Activated naive CD8-positive, alpha-beta T cell treated with anti-CD3 and anti-CD28 coated beads, Interleukin-2, amount 50 U/mL, for 24 hours (primary cell): Measurements from ENCODE around the gene NUPR1.

Source experiments
- ATAC-seq: fragments of 150-1000 bp; cut with Tn5 transposase; one replicate; pipeline ENCODE4 v1.10.0; 2021
- DNase-seq: peaks from one replicate; pipeline ENCODE4 v3.0.0; 2021
- H3K27ac Mint-ChIP-seq: one replicate; pipeline ENCODE4 v1.8.0; 2021; ENCODE audit warnings: mild to moderate bottlenecking, mixed read lengths
- H3K27me3 Mint-ChIP-seq: one replicate; pipeline ENCODE4 v1.8.0; 2021; ENCODE audit warnings: mixed read lengths
- H3K36me3 Mint-ChIP-seq: one replicate; pipeline ENCODE4 v1.8.0; 2021; ENCODE audit warnings: low read depth, mixed read lengths
- H3K4me1 Mint-ChIP-seq: one replicate; pipeline ENCODE4 v1.8.0; 2021; ENCODE audit warnings: mixed read lengths
- H3K4me3 Mint-ChIP-seq: one replicate; pipeline ENCODE4 v1.8.0; 2021; ENCODE audit warnings: mild to moderate bottlenecking, moderate library complexity, mixed read lengths
- H3K9me3 Mint-ChIP-seq: one replicate; pipeline ENCODE4 v1.8.0; 2021; ENCODE audit warnings: mixed read lengths

The NUPR1 gene

GRCh38 chr16:28524681-28525171 is 14.0 kb downstream of the NUPR1 start:
- no peak for ATAC-seq

GRCh38 chr16:28522792-28523191 is 16.0 kb downstream of the NUPR1 start:
- Mint-ChIP-seq H3K4me1 (peaks cover 3% of the 10 kb centered on the region), H3K27ac (no peak overlapping the region), H3K4me3 (no peak overlapping the region), H3K27me3 (no peaks in the 10 kb centered on the region), H3K9me3 (no peaks in the 10 kb centered on the region), H3K36me3 (no peaks in the 10 kb centered on the region)
- ATAC-seq (no peak), DNase-seq (no peak)

More at GRCh38 chr16:28524681-28525171, 14.0 kb downstream of the NUPR1 start:
- no peaks in the 10 kb centered on the region for H3K27me3 Mint-ChIP-seq
- no peak overlapping the region for H3K27ac Mint-ChIP-seq
- no peak overlapping the region for H3K4me3 Mint-ChIP-seq
- no peaks in the 10 kb centered on the region for H3K9me3 Mint-ChIP-seq
- DNase-seq, result no peak
- peaks cover 3% of the 10 kb centered on the region for H3K4me1 Mint-ChIP-seq
- no peaks in the 10 kb centered on the region for H3K36me3 Mint-ChIP-seq

GRCh38 chr16:28521436-28521835 is 17.3 kb downstream of the NUPR1 start:
- no peak for ATAC-seq
- Mint-ChIP-seq H3K4me3 (no peak overlapping the region), H3K27ac (no peak overlapping the region), H3K36me3 (no peaks in the 10 kb centered on the region), H3K9me3 (no peaks in the 10 kb centered on the region), H3K4me1 (peaks cover 3% of the 10 kb centered on the region), H3K27me3 (no peaks in the 10 kb centered on the region)
- no peak for DNase-seq

- Mint-ChIP-seq H3K4me3 (no peak overlapping the region), H3K27ac (no peak overlapping the region), H3K36me3 (no peaks in the 10 kb centered on the region), H3K27me3 (no peaks in the 10 kb centered on the region), H3K9me3 (no peaks in the 10 kb centered on the region), H3K4me1 (peaks cover 3% of the 10 kb centered on the region)
- DNase-seq (no peak), ATAC-seq (no peak)
Measured at GRCh38 chr16:28520672-28521071, 18.1 kb downstream of the NUPR1 start.

GRCh38 chr16:28514246-28514645 is 24.5 kb downstream of the NUPR1 start:
- Mint-ChIP-seq H3K27ac (no peak overlapping the region), H3K36me3 (no peaks in the 10 kb centered on the region), H3K4me1 (no peaks in the 10 kb centered on the region), H3K9me3 (no peaks in the 10 kb centered on the region), H3K27me3 (no peaks in the 10 kb centered on the region), H3K4me3 (no peak overlapping the region)
- ATAC-seq (no peak), DNase-seq (no peak)

GRCh38 chr16:28513484-28514181 is 25.1 kb downstream of the NUPR1 start:
- ATAC-seq (no peak), DNase-seq (no peak)
- Mint-ChIP-seq H3K4me1 (no peaks in the 10 kb centered on the region), H3K27me3 (no peaks in the 10 kb centered on the region), H3K4me3 (no peak overlapping the region), H3K36me3 (no peaks in the 10 kb centered on the region), H3K9me3 (no peaks in the 10 kb centered on the region), H3K27ac (no peak overlapping the region)

- DNase-seq (no peak), ATAC-seq (no peak)
- H3K27ac Mint-ChIP-seq, result no peak overlapping the region
- no peaks in the 10 kb centered on the region for H3K36me3 Mint-ChIP-seq
- no peaks in the 10 kb centered on the region for H3K27me3 Mint-ChIP-seq
- no peaks in the 10 kb centered on the region for H3K9me3 Mint-ChIP-seq
- peaks cover 14% of the 10 kb centered on the region for H3K4me1 Mint-ChIP-seq
- no peak overlapping the region for H3K4me3 Mint-ChIP-seq
Measured at GRCh38 chr16:28511801-28512789, 26.7 kb downstream of the NUPR1 start.

- H3K27me3 Mint-ChIP-seq, result no peaks in the 10 kb centered on the region
Measured at GRCh38 chr16:28511031-28511430, 27.7 kb downstream of the NUPR1 start.

GRCh38 chr16:28505489-28506137 is 33.2 kb downstream of the NUPR1 start:
- H3K27ac Mint-ChIP-seq, result no peak overlapping the region
- no peak for DNase-seq
- H3K36me3 Mint-ChIP-seq, result no peaks in the 10 kb centered on the region
- no peak overlapping the region for H3K4me3 Mint-ChIP-seq
- no peak for ATAC-seq
- no peaks in the 10 kb centered on the region for H3K9me3 Mint-ChIP-seq
- H3K4me1 Mint-ChIP-seq, result peaks cover 24% of the 10 kb centered on the region
- H3K27me3 Mint-ChIP-seq, result no peaks in the 10 kb centered on the region

More at GRCh38 chr16:28511031-28511430, 27.7 kb downstream of the NUPR1 start:
- no peak for DNase-seq
- peaks cover 23% of the 10 kb centered on the region for H3K4me1 Mint-ChIP-seq
- H3K36me3 Mint-ChIP-seq, result no peaks in the 10 kb centered on the region
- no peak for ATAC-seq
- H3K4me3 Mint-ChIP-seq, result no peak overlapping the region
- H3K9me3 Mint-ChIP-seq, result no peaks in the 10 kb centered on the region
- H3K27ac Mint-ChIP-seq, result no peak overlapping the region

GRCh38 chr16:28504707-28505404 is 33.9 kb downstream of the NUPR1 start:
- Mint-ChIP-seq H3K4me1 (peaks cover 28% of the 10 kb centered on the region), H3K9me3 (no peaks in the 10 kb centered on the region), H3K27me3 (no peaks in the 10 kb centered on the region), H3K4me3 (no peak overlapping the region), H3K36me3 (no peaks in the 10 kb centered on the region), H3K27ac (no peak overlapping the region)
- DNase-seq (no peak), ATAC-seq (no peak)

GRCh38 chr16:28503470-28504259 is 35.1 kb downstream of the NUPR1 start:
- H3K4me1 Mint-ChIP-seq, result peaks cover 28% of the 10 kb centered on the region
- ATAC-seq, result no peak
- no peak overlapping the region for H3K4me3 Mint-ChIP-seq
- no peaks in the 10 kb centered on the region for H3K9me3 Mint-ChIP-seq
- no peaks in the 10 kb centered on the region for H3K36me3 Mint-ChIP-seq
- H3K27ac Mint-ChIP-seq, result no peak overlapping the region
- DNase-seq, result no peak
- H3K27me3 Mint-ChIP-seq, result no peaks in the 10 kb centered on the region

GRCh38 chr16:28502290-28502689 is 36.5 kb downstream of the NUPR1 start:
- no peak for ATAC-seq
- no peak overlapping the region for H3K27ac Mint-ChIP-seq
- no peaks in the 10 kb centered on the region for H3K27me3 Mint-ChIP-seq
- no peaks in the 10 kb centered on the region for H3K36me3 Mint-ChIP-seq
- no peak for DNase-seq
- H3K4me3 Mint-ChIP-seq, result no peak overlapping the region
- peaks cover 17% of the 10 kb centered on the region for H3K4me1 Mint-ChIP-seq
- H3K9me3 Mint-ChIP-seq, result no peaks in the 10 kb centered on the region
